ENCODE measurements around the gene FCAR. TPM values are rescaled to one million over a fixed set of nuclear protein-coding genes. Genes with fewer than 3 reads are reported as not detected.
"Not testable (repeated sequence)": the region's sequence is repeated elsewhere in the genome, so short reads cannot be mapped to it uniquely, and the experiment has no call there.

The FCAR gene
- polyA plus RNA-seq, 1 donor = not detected

DNA sequence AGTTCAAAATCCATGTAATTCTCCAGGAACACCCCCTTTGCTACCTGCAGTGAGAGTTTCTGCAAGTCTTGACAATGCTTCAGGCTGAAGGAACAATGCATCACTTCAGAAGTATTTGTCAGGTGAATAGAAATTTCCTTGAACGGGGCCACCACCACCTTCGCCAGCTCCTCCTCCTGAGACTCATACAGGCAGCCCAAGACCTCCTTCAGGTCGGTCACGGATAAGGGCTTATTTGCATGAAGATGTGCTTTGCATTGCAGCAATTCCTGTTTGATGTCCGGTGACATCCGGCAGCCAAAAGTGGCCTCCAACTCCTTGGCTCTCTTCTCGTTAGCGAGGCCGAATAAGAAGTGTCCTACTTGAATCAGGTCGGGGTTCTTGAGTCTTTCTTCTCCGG, 64.9 kb downstream of the FCAR start:
- Histone ChIP-seq H3K27me3 (ENCODE audit: control insufficient read depth, insufficient read depth, low read length) (no peaks in the 10 kb centered on the region), H3K4me3 (ENCODE audit: low read length) (no peak overlapping the region), H3K9me3 (ENCODE audit: control insufficient read depth, low read depth, low read length) (no peaks in the 10 kb centered on the region), H3K36me3 (ENCODE audit: control insufficient read depth, insufficient read depth, low read length) (no peaks in the 10 kb centered on the region), H3K27ac (ENCODE audit: low read length) (no peak overlapping the region), H3K4me1 (ENCODE audit: control insufficient read depth, insufficient read depth, low read length) (no peaks in the 10 kb centered on the region)
- WGBS (ENCODE audit: insufficient coverage, low lambda C conversion rate) = no CpG with 5 or more reads among the region's 11 CpGs
- DNase-seq = no peak

- H3K4me1 ChIP-seq (ENCODE audit: control insufficient read depth, insufficient read depth, low read length); H3K27ac ChIP-seq (ENCODE audit: low read length); H3K36me3 ChIP-seq (ENCODE audit: control insufficient read depth, insufficient read depth, low read length); H3K4me3 ChIP-seq (ENCODE audit: low read length); H3K27me3 ChIP-seq (ENCODE audit: control insufficient read depth, insufficient read depth, low read length); H3K9me3 ChIP-seq (ENCODE audit: control insufficient read depth, low read depth, low read length); DNase-seq: not testable (repeated sequence)
- WGBS (ENCODE audit: insufficient coverage, low lambda C conversion rate) = no CpG with 5 or more reads among the region's 28 CpGs
Measured at GRCh38 chr19:54939538-54939937, 65.5 kb downstream of the FCAR start.

Other genes with a start within 250 kb of the FCAR start
- gene LILRB1, start 243.8 kb upstream of the FCAR start, polyA plus RNA-seq = 3.2 TPM
- 2.2 TPM for gene LILRB4, start 211.2 kb upstream of the FCAR start, polyA plus RNA-seq
- gene KIR3DL3, start 149.8 kb upstream of the FCAR start, polyA plus RNA-seq = not detected
- gene KIR2DL3, start 135.7 kb upstream of the FCAR start, polyA plus RNA-seq = 0.27 TPM
- 0.27 TPM for gene KIR2DL1, start 104.4 kb upstream of the FCAR start, polyA plus RNA-seq
- gene KIR2DL4, start 70.6 kb upstream of the FCAR start, polyA plus RNA-seq = 0.94 TPM
- 0.15 TPM for gene KIR3DL1, start 57.8 kb upstream of the FCAR start, polyA plus RNA-seq
- 0.30 TPM for gene KIR2DS4, start 41.6 kb upstream of the FCAR start, polyA plus RNA-seq
- not detected for gene KIR3DL2, start 23.8 kb upstream of the FCAR start, polyA plus RNA-seq
- gene NCR1, start 31.9 kb downstream of the FCAR start, polyA plus RNA-seq = 1.1 TPM
- gene NLRP7, start 73.3 kb downstream of the FCAR start, polyA plus RNA-seq = not detected
- 12.6 TPM for gene NLRP2, start 92.1 kb downstream of the FCAR start, polyA plus RNA-seq
- gene GP6, start 164.0 kb downstream of the FCAR start, polyA plus RNA-seq = 0.13 TPM
- gene RDH13, start 188.9 kb downstream of the FCAR start, polyA plus RNA-seq = 19.9 TPM
- gene EPS8L1, start 201.6 kb downstream of the FCAR start, polyA plus RNA-seq = 20.9 TPM
- 94.4 TPM for gene PPP1R12C, start 243.4 kb downstream of the FCAR start, polyA plus RNA-seq